Ovary (tissue), 9 donors: ENCODE measurements around the gene VPS33B. TPM values are rescaled to one million over a fixed set of nuclear protein-coding genes. Genes with fewer than 3 reads are reported as not detected.

Experiments
- DNase-seq, 5 donors: peaks; one replicate each; pipeline ENCODE4 v3.0.0-alpha.2; 2019 to 2020
- H3K27ac ChIP-seq, 2 donors: fragments of 200-600 bp; one replicate each; pipeline versions ENCODE4 v1.5.1 to v1.8.0; 2019 to 2022
- H3K27me3 ChIP-seq: fragments of 200-600 bp; one replicate; pipeline ENCODE4 v1.8.0; 2022
- H3K36me3 ChIP-seq: fragments of 200-600 bp; sonication (generic); one replicate; pipeline ENCODE4 v1.5.1; 2019
- H3K4me1 ChIP-seq: one replicate; pipeline ENCODE4 v1.8.1; 2013; ENCODE audit warnings: mild to moderate bottlenecking, moderate library complexity; ENCODE audit not compliant: insufficient read depth
- H3K4me3 ChIP-seq: fragments of 200-600 bp; sonication (generic); one replicate; pipeline ENCODE4 v1.5.1; 2017
- H3K9me3 ChIP-seq, 2 donors: fragments of 200-600 bp in 1 of 2; sonication (generic) in 1 of 2; one replicate each; pipeline versions ENCODE4 v1.5.1 to v1.8.1; 2013 to 2019; ENCODE audit warnings: mild to moderate bottlenecking in 1 of 2, moderate library complexity in 1 of 2
- EP300 ChIP-seq: sonication (generic); formaldehyde crosslinking; IDR thresholded peaks from one replicate; pipeline ENCODE4 v1.6.1; 2017; ENCODE audit warnings: antibody characterized with exemption
- POLR2A ChIP-seq: fragments of 450-650 bp; IDR thresholded peaks from one replicate; pipeline ENCODE4 v1.6.1; 2017; ENCODE audit warnings: antibody characterized with exemption, mild to moderate bottlenecking, moderate library complexity
- WGBS, 3 donors: extraction: QIAGEN DNeasy Blood & Tissue Kit in 1 of 3; methylation state at CpG; one replicate each; pipeline versions ENCODE4 v1.1.5 to v1.1.7; 2013 to 2017; 5-methylcytosine and 5-hydroxymethylcytosine counted together
- intact Hi-C, 4 donors: fragments of 100-400 bp; cut with DNase I; formaldehyde crosslinking; loops; one replicate each; pipeline versions ENCODE4 v1.11.0 to v1.15.1; 2022 to 2023
- polyA plus RNA-seq, 2 donors: library from polyadenylated mRNA; stranded (reverse); fragments of 200-250 nt in 1 of 2; fragments of 350-450 nt in 1 of 2; fragmentation: Illumina TruSeq in 1 of 2; extraction: RNeasy Lipid Tissue Mini Kit (QIAGEN cat#74804) in 1 of 2; gene quantifications; one replicate each; pipeline ENCODE4 v1.2.3, GENCODE V29; 2013 to 2014
- total RNA-seq, 7 donors: library from RNA; depleted of rRNA in 2 of 7; stranded (reverse); fragments of >200 nt in 2 of 7; fragmentation: NEBNext Ultra II Directional in 3 of 7; extraction: Animal tissue kit (Norgen Biotek cat#: 25700) in 3 of 7; gene quantifications; one replicate each; pipeline versions ENCODE4 v1.1.0 to v1.2.4, GENCODE V29; 2016 to 2023
- TF ChIP-seq, protein P1 (sequence below), 3 donors: fragments of 450-650 bp in 2 of 3; fragments of 200-600 bp in 1 of 3; IDR thresholded peaks; one replicate each; pipeline versions ENCODE4 v1.5.1 to v1.8.0; 2016 to 2022; ENCODE audit warnings: antibody characterized with exemption in 3 of 3, mild to moderate bottlenecking in 1 of 3
- donor health status: DM: no; HTN: no; CAD: no; lungs with moderate emphysema.
- donor health status: DM: no; HTN: no; CAD: no.
- donor health status: Bipolar disorder and iron deficiency.
- donor health status: DM: yes; HTN: yes; CAD: no.
- donor health status: DM: no; HTN: no; CAD: no.
- donor health status: DM: yes; HTN: yes; CAD: no.

Gene VPS33B
- total and polyA plus RNA-seq, 9 donors: 8.5 to 17.4 (median 13.2) TPM

GRCh38 chr15:90990446-90990845 lies 31.9 kb downstream of the VPS33B start:
- Histone ChIP-seq H3K36me3 (no peaks in the 10 kb centered on the region), H3K9me3 (no peaks in the 10 kb centered on the region), H3K4me3 (no peak overlapping the region), H3K27me3 (no peaks in the 10 kb centered on the region), H3K27ac (no peak overlapping the region), H3K4me1 (no peaks in the 10 kb centered on the region)
- intact Hi-C loops: no loop called here
- 96 to 100% (median 97%) methylated on average over 4 of the region's 4 CpGs for WGBS, 3 donors
- TF ChIP-seq EP300 (no peak), POLR2A (no peak)
- no peak for DNase-seq

DNA sequence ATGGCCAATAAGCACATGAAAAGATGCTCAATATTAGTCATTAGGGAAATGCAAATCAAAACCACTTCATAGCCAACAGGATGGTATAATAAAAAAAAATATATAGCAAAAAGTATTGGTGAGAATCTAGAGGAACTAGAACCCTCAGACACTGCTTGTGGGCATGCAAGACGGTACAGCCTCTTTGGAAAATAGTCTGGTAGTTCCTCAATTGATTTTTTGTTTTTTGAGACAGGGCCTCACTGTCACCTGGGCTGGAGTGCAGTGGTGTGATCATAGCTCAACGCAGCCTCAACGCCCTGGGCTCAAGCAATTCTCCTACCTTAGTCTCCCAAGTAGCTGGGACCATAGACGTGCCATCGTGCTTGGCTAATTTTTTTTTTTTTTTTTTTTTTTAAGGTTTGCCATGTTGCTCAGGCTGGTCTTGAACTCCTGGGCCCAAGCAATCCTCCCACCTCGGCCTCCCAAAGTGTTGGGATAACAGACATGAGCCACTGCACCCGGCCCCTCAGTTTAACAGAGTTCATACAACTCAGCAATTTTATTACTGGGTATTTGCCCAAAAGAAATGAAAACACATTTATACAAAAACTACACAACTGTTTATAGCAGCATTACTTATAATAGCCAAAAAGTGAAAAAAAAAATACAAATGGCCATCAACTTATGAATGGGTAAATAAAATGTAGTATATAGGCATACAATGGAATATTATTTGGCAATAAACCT lies 33.2 kb downstream of the VPS33B start:
- H3K27me3 ChIP-seq: no peaks in the 10 kb centered on the region

DNA sequence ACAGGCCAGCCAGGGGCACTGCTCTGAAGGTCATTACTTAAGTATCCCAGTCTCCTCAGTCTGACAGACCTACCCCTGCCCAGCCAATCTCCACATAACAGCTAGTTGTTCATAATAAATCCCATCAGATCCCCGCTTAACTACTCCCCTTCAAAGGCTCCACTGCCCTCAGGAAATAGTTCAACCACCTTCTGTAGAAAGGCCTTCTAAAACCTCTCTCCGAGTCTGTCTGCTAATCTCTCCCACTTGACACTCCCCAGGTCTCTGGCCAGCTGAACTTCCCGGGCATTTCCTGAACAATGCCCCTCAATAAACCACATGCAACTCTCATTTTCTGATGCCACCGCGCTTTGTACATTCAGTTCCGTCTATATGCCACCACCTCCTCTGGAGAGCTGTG lies 34.1 kb downstream of the VPS33B start:
- DNase-seq: no peak
- no peaks in the 10 kb centered on the region for H3K9me3 ChIP-seq
- TF ChIP-seq POLR2A: no peak
- TF ChIP-seq, protein P1, sequence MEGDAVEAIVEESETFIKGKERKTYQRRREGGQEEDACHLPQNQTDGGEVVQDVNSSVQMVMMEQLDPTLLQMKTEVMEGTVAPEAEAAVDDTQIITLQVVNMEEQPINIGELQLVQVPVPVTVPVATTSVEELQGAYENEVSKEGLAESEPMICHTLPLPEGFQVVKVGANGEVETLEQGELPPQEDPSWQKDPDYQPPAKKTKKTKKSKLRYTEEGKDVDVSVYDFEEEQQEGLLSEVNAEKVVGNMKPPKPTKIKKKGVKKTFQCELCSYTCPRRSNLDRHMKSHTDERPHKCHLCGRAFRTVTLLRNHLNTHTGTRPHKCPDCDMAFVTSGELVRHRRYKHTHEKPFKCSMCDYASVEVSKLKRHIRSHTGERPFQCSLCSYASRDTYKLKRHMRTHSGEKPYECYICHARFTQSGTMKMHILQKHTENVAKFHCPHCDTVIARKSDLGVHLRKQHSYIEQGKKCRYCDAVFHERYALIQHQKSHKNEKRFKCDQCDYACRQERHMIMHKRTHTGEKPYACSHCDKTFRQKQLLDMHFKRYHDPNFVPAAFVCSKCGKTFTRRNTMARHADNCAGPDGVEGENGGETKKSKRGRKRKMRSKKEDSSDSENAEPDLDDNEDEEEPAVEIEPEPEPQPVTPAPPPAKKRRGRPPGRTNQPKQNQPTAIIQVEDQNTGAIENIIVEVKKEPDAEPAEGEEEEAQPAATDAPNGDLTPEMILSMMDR (IDR thresholded peaks at IDR 0.05): no peak
- TF ChIP-seq EP300: no peak
- no peaks in the 10 kb centered on the region for H3K36me3 ChIP-seq
- H3K4me1 ChIP-seq: no peaks in the 10 kb centered on the region
- H3K27me3 ChIP-seq: no peaks in the 10 kb centered on the region
- H3K4me3 ChIP-seq: no peak overlapping the region
- intact Hi-C loops: no loop called here
- H3K27ac ChIP-seq: no peak overlapping the region
- WGBS, 3 donors: 76 to 83% (median 82%) methylated on average over 6 of the region's 6 CpGs

More for the DNA sequence above, 33.2 kb downstream of the VPS33B start:
- TF ChIP-seq POLR2A (no peak), EP300 (no peak)
- TF ChIP-seq, protein P1 (IDR thresholded peaks at IDR 0.05): no peak
- no peak for DNase-seq
- Histone ChIP-seq H3K9me3 (no peaks in the 10 kb centered on the region), H3K4me1 (no peaks in the 10 kb centered on the region), H3K27ac (no peak overlapping the region), H3K36me3 (no peaks in the 10 kb centered on the region), H3K4me3 (no peak overlapping the region)
- intact Hi-C loops: no loop called here
- 81 to 95% (median 86%) methylated on average over 7 of the region's 7 CpGs for WGBS, 3 donors

DNA sequence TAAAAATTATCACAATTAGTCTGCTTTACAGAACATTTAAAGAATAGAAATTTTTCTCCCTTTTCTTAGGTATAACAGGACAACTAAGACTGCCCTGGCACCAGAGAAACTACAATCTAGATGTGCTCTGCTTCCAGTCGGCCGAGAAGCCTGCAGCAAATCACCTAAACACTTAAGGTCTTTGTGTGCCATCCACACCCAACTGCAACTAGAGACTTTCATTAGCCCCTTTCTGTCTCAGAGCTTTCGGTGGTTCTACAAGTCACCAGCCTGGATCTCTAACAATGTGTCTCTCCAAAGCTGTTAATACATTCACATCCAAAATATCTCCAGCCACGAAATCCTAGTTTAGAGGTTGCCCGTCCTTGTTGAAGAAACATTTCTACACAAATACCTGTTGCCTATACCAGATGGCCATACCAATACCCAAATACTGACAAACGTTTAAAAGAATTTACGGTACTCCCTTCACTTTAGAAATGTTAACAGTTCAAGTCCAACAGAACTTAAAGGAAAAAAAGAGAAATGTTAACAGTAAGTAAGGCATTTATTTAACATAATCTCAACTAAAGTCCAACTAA lies 34.7 kb downstream of the VPS33B start:
- TF ChIP-seq EP300 (no peak), POLR2A (no peak)
- TF ChIP-seq, protein P1 (IDR thresholded peaks at IDR 0.05): no peak
- H3K36me3 ChIP-seq: no peaks in the 10 kb centered on the region
- intact Hi-C loops: no loop called here
- no peaks in the 10 kb centered on the region for H3K9me3 ChIP-seq
- no peak for DNase-seq
- H3K4me1 ChIP-seq: no peaks in the 10 kb centered on the region
- no peak overlapping the region for H3K4me3 ChIP-seq
- H3K27ac ChIP-seq: no peak overlapping the region
- WGBS, 3 donors: 70 to 72% (median 72%) methylated on average over 7 of the region's 7 CpGs
- H3K27me3 ChIP-seq: no peaks in the 10 kb centered on the region
